ENCODE measurements around the gene DIPK1C. TPM values are rescaled to one million over a fixed set of nuclear protein-coding genes. Genes with fewer than 3 reads are reported as not detected.

DIPK1C gene
- total RNA-seq, 4 donors from 2014 or later = 0.16 to 0.27 TPM; not detected in 2

DNA sequence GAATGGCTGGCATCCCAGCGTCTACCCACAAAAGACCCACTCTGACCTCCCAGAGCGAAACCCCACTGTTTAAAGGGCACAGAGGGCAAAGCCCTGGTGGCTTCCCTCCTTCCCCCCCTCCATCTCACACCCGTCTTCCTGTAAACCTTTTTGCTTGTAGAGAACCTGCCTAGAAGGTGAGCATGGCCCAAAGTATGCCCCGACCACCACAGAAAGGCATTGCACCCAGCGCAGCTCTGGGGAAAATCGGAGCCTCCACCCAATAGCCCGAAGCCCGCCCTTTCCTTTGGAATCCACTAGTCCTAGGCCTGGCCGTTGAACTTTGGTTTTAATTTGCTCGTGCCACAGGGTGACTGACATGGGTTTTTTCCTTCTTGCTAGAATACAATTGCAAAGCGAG lies 22.6 kb downstream of the DIPK1C start:
- no peak for TF ChIP-seq POLR2AphosphoS5 (IDR thresholded peaks at IDR 0.05)
- TF ChIP-seq POLR2A (IDR thresholded peaks at IDR 0.05) = no peak
- no peak for TF ChIP-seq EP300 (IDR thresholded peaks at IDR 0.05; ENCODE audit: low read depth)
- TF ChIP-seq, protein P1, sequence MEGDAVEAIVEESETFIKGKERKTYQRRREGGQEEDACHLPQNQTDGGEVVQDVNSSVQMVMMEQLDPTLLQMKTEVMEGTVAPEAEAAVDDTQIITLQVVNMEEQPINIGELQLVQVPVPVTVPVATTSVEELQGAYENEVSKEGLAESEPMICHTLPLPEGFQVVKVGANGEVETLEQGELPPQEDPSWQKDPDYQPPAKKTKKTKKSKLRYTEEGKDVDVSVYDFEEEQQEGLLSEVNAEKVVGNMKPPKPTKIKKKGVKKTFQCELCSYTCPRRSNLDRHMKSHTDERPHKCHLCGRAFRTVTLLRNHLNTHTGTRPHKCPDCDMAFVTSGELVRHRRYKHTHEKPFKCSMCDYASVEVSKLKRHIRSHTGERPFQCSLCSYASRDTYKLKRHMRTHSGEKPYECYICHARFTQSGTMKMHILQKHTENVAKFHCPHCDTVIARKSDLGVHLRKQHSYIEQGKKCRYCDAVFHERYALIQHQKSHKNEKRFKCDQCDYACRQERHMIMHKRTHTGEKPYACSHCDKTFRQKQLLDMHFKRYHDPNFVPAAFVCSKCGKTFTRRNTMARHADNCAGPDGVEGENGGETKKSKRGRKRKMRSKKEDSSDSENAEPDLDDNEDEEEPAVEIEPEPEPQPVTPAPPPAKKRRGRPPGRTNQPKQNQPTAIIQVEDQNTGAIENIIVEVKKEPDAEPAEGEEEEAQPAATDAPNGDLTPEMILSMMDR (IDR thresholded peaks at IDR 0.05) = no peak
- Histone ChIP-seq H3K27ac (no peak overlapping the region), H3K9me3 (no peaks in the 10 kb centered on the region), H3K4me1 (no peaks in the 10 kb centered on the region), H3K36me3 (no peaks in the 10 kb centered on the region), H3K27me3 (no peaks in the 10 kb centered on the region), H3K4me3 (no peak overlapping the region)
- 86 to 91% methylated on average over 5 to 11 of the region's 11 CpGs for WGBS, 2 donors (ENCODE audit: low coverage in 1 of 2)
- intact Hi-C loops (cut with DNase I; ENCODE audit: low total_unique reads) (no loop called here), in situ Hi-C loops (cut with MboI; ENCODE audit: low pct_ligation_motif_present in 1 of 4, low pct_unique_long_range_greater_than_20kb in 1 of 4, low sequenced_read_pairs in 3 of 4) (no loop called here)
- DNase-seq = no peak

GRCh38 chr18:74430806-74431571 lies 26.1 kb downstream of the DIPK1C start:
- no peaks in the 10 kb centered on the region for H3K4me1 ChIP-seq
- no peaks in the 10 kb centered on the region for H3K9me3 ChIP-seq
- H3K27ac ChIP-seq = no peak overlapping the region
- TF ChIP-seq, protein P1 (IDR thresholded peaks at IDR 0.05) = no peak
- TF ChIP-seq POLR2AphosphoS5 (IDR thresholded peaks at IDR 0.05) (no peak), EP300 (IDR thresholded peaks at IDR 0.05; ENCODE audit: low read depth) (no peak), POLR2A (IDR thresholded peaks at IDR 0.05) (no peak)
- no peaks in the 10 kb centered on the region for H3K36me3 ChIP-seq
- 74 to 90% methylated on average over 4 to 15 of the region's 15 CpGs for WGBS, 2 donors (ENCODE audit: low coverage in 1 of 2)
- DNase-seq = no peak
- no peak overlapping the region for H3K4me3 ChIP-seq
- in situ Hi-C loops (cut with MboI; ENCODE audit: low pct_ligation_motif_present in 1 of 4, low pct_unique_long_range_greater_than_20kb in 1 of 4, low sequenced_read_pairs in 3 of 4) = no loop called here
- H3K27me3 ChIP-seq = no peaks in the 10 kb centered on the region
- intact Hi-C loops (cut with DNase I; ENCODE audit: low total_unique reads) = no loop called here

DNA sequence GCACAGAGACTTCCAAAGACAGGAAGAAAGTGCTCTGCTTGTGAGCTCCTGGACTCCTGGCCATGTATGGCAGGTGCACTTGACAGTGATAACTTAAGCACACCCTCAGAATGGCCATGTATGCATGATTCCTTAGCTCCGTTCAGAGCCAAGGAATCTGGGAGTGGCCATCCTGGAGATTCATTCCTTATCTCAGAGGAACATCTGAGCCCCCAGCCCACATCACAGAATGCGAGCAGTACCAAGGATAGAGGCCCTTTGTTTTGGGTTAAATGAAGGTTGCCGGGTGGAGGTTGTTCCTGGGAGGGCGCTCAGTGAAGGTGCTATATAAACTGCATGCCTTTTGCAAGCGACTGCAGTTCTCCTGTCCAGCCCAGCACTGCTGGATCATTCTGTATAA lies 26.9 kb downstream of the DIPK1C start:
- Histone ChIP-seq H3K36me3 (no peaks in the 10 kb centered on the region), H3K4me1 (no peaks in the 10 kb centered on the region), H3K27me3 (no peaks in the 10 kb centered on the region), H3K4me3 (no peak overlapping the region), H3K27ac (no peak overlapping the region), H3K9me3 (no peaks in the 10 kb centered on the region)
- in situ Hi-C loops (cut with MboI; ENCODE audit: low pct_ligation_motif_present in 1 of 4, low pct_unique_long_range_greater_than_20kb in 1 of 4, low sequenced_read_pairs in 3 of 4) (no loop called here), intact Hi-C loops (cut with DNase I; ENCODE audit: low total_unique reads) (no loop called here)
- 67% methylated on average over 5 of the region's 5 CpGs; no CpG with 5 or more reads in 1 of the 2 donors for WGBS, 2 donors (ENCODE audit: low coverage in 1 of 2)
- TF ChIP-seq POLR2AphosphoS5 (IDR thresholded peaks at IDR 0.05) (no peak), EP300 (IDR thresholded peaks at IDR 0.05; ENCODE audit: low read depth) (no peak), POLR2A (IDR thresholded peaks at IDR 0.05) (no peak)
- TF ChIP-seq, protein P1 (IDR thresholded peaks at IDR 0.05) = no peak
- no peak for DNase-seq

DNA sequence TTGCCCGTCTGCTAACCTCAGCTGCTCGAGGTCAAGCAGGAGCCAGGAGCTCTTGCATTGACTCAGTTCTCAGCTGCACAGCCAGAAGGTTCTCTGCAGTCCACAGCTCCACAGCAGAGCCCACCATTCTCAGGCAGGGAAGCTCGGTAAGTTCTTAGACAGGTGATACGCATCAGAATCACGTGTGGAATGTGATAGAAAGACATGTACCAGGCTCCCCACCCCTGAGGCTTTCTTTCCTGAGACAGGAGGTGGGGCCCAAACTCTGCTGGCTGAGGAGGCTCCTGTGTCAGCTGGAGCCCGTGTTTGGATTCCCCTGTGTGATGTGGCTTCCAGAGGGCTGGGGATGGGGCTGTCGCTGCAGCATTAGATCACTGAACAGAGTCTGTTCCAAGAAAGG lies 28.0 kb downstream of the DIPK1C start:
- Histone ChIP-seq H3K9me3 (no peaks in the 10 kb centered on the region), H3K4me3 (no peak overlapping the region), H3K27me3 (no peaks in the 10 kb centered on the region), H3K27ac (no peak overlapping the region), H3K36me3 (no peaks in the 10 kb centered on the region), H3K4me1 (no peaks in the 10 kb centered on the region)
- WGBS, 2 donors (ENCODE audit: low coverage in 1 of 2) = 67% methylated on average over 7 of the region's 7 CpGs; no CpG with 5 or more reads in 1 of the 2 donors
- no peak for DNase-seq
- TF ChIP-seq POLR2AphosphoS5 (IDR thresholded peaks at IDR 0.05) (no peak), POLR2A (IDR thresholded peaks at IDR 0.05) (no peak), EP300 (IDR thresholded peaks at IDR 0.05; ENCODE audit: low read depth) (no peak)
- TF ChIP-seq, protein P1 (IDR thresholded peaks at IDR 0.05) = no peak
- in situ Hi-C loops (cut with MboI; ENCODE audit: low pct_ligation_motif_present in 1 of 4, low pct_unique_long_range_greater_than_20kb in 1 of 4, low sequenced_read_pairs in 3 of 4) (no loop called here), intact Hi-C loops (cut with DNase I; ENCODE audit: low total_unique reads) (no loop called here)

Measured in transverse colon (tissue), 4 donors.